Measurements from ENCODE around the gene MROH9.

GRCh38 chr1:171083222-171083621, 147.9 kb downstream of the MROH9 start:
- TF ChIP-seq EZH2 (IDR thresholded peaks at IDR 0.05; ENCODE audit: low read length) (no peak), CTCF (optimal IDR thresholded peaks at IDR 0.05 in 1 of 3, IDR thresholded peaks at IDR 0.05 in 1 of 3, conservative IDR thresholded peaks at IDR 0.05 in 1 of 3; ENCODE audit: extremely low read depth in 1 of 3, insufficient read depth in 2 of 3, low read length in 3 of 3) (no peak)
